ENCODE results near the gene TMEM132A.

Gene TMEM132A

DNA sequence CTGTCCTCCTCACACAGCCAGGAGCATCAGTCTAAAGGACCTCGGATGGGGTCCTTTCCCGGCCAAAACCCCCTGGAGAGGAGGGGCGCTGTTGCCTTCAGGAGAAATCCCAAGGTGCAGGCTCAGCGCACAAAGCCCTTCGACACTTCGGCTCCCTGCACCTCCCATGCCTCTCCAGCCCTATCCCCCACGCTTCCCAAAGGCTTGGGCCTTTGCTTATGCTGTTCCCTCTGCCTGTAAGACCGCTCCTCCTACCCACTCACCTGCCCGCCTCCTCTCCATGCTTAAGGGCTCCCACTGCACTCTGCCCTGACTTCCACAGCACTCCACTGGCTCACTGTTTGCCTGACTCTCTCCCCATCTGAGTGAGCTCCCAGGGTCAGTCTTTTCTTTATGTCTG lies 14.2 kb downstream of the TMEM132A start:
- DNase-seq = no peak

DNA sequence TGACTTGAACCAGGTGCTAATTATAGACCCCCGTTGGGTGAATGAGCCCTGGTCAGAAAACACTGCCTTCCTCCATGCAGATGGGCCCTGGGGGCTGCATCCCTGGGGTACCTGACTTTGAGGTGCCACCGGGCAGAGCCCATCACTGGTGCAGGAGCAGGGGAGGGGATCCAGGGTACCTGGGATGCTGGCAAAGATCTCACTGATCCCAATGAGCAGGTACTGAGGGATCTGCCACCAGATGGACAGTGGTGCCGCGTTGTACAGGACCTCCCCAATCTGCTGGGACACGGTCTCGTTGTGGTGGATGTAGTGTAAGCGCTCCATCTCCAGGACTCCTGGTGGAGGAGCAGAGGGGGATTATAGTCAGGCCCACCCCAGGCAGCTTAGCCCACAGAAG lies 15.0 kb downstream of the TMEM132A start:
- DNase-seq = no peak

- DNase-seq = no peak
Observed at GRCh38 chr11:60939855-60940254, 15.6 kb downstream of the TMEM132A start.

DNA sequence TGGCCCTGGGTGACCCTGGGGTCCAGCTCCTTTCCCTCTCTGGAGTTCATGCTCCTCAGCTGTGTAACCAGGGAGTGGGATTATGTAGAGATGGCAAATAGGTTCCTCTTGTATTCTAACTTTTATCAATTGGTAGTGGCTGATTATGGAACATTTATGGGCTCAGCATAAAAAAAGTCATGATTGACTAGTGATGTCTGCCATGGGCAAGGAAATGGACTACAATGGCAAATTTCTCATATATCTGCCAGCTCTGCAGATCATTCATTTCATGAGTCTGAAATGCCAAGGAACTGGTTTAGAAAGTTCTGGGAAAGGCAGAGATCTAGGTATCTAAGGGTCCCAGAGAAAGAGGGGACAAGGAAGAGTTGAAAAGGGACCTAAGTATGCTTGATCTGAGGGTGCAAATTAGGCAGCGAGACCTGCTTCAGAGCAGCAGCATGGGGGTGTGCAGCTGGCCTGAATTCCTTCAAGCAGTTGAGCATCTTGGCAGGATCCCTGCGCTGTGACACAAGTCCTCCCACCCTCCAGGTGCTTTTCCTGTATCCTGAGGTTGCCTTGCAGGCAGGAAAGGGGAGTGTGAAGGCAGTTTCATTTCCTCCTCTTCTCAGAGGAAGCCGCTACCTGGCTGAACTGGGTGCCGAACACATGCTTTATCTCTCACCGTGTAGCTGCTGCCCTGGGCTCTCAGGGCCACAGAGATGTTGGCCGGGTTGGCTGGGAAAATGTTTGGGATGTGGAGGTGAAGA lies 17.3 kb downstream of the TMEM132A start:
- DNase-seq = no peak

GRCh38 chr11:60942219-60942618 lies 18.0 kb downstream of the TMEM132A start:
- DNase-seq = no peak

DNA sequence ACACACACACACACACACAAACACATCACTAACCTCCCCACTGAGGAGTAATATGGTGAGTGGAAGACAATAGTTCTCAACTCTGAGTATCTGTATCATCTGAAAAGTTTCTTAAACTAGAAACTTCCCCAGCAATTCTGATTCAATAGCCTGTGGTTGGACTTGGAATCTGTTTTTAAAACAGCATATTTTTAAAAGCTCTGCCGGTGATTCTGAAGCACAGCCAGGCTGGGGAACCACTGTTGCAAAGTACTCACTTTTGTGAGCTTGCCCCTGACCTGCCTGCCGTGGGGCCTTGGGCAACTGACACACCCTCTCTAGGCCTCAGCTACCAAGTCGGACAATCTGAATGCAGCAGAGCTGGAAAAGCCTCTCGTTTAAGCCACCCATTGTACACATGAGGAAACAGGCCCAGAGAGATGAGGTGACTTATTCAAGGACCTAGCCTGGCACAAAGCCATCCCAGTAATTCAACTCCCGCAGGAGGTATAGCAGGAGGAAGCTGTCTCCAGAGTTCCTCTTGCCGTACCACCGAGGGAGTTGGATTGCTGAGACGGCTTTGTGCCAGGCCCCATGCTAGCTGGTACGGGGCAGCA lies 18.8 kb downstream of the TMEM132A start:
- DNase-seq = no peak

GRCh38 chr11:60944490-60945294 lies 20.4 kb downstream of the TMEM132A start:
- no peak for DNase-seq

GRCh38 chr11:60945295-60945667 lies 21.0 kb downstream of the TMEM132A start:
- no peak for DNase-seq

- DNase-seq = no peak
Observed at GRCh38 chr11:60946601-60947264, 22.5 kb downstream of the TMEM132A start.

DNA sequence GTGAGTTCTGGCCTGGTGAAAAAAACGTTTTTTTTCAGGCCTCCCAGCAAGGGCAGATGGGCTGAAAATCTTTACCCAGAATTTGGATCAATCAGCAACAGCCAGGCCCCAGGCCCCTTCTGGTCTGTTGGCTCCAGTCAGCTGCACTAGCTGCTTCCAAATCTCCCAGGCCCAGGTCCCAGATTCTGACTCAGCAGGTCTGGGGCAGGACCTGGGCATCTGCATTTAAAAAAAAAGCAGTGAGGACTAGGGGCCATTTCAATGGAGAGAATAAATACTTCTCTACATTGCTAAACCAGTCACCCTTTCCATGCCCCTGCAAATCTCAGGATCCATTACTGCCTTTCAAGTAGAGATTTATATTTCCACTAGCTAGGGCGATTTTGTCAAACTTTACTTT lies 23.4 kb downstream of the TMEM132A start:
- no peak for DNase-seq

DNA sequence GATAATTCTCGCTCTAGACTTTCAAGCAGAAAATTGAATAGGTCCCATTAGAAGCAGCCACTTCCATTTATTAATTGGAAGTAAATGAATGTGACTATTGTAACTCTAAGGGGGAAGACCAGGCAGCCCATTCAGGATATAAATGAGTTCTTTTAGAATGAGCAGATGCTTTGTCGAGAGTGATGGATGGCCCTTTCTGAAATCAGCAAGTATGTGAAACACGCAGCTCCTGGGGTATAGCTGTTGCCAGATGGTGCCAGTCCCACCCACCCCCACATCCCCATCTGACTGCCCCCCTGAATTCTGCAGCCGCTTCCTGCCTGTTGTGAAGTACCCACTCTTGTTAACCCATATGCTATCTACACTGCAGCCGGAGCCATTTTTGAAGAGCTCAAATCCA lies 24.0 kb downstream of the TMEM132A start:
- DNase-seq = no peak

DNA sequence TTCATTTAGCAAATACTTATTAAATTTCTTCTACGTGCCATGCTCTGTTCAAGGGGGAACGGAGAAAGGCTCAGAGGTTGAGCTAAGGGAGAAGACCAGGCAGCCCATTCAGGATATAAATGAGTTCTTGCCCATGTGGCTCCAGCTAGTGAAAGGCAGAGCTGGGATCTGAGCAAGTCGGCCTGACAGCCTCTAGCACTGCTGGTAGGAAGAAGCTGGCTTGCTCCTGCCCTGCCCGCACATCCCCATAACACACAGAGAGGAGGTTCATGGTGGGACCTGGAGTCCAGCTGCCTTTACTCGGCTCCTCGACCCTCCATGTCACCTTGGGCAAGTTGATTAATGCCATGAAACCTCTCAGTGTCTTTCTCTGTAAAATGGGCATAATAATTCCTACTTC lies 25.8 kb downstream of the TMEM132A start:
- no peak for DNase-seq

DNA sequence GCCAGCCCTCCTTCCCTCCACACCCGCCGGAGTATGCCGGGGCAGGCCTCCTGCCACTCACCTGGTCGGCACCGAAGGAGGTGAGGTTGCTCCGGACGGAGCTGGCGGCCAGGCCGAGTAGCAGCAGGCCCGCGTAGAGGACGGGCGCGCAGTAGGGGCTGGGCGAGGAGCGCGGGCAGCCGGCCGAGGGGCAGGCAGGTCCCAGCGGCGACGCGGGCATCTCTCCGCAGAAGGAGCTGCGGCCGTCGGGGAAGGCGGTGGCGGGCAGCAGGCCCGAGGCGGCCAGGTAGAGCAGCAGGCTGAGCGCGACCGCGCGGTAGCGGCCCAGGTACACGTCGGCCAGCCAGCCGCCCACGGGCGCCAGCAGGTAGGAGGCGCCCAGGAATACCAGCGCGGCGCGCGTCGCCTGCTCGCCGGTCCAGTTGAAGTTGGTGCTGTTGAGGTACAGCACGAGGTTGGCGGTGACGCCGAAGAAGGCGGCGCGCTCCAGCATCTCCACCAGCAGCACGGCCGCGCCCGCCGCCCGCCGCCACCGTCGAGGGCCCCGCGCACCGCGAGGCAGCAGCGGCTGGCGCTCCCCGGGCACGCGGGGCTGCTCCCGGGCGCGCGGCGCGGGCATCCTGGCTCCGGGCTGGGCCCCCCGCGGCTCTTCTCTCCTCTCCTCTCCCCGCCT lies 26.8 kb downstream of the TMEM132A start:
- DNase-seq = no peak

DNA sequence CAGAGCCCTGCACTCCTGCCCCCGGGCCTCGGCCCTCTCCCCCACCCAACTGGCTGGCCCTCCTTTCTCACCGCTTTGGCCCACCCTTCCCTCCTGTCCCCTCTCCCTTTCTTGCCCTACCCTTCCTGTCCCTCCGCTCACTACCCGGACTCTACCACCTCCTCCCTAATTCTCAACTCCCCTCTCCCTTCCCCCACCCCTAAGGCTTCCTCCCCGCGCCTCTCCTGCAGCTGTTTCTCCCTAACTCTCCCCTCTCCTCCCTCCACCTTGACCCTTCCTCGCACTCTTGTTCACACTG lies 27.3 kb downstream of the TMEM132A start:
- DNase-seq = no peak

DNA sequence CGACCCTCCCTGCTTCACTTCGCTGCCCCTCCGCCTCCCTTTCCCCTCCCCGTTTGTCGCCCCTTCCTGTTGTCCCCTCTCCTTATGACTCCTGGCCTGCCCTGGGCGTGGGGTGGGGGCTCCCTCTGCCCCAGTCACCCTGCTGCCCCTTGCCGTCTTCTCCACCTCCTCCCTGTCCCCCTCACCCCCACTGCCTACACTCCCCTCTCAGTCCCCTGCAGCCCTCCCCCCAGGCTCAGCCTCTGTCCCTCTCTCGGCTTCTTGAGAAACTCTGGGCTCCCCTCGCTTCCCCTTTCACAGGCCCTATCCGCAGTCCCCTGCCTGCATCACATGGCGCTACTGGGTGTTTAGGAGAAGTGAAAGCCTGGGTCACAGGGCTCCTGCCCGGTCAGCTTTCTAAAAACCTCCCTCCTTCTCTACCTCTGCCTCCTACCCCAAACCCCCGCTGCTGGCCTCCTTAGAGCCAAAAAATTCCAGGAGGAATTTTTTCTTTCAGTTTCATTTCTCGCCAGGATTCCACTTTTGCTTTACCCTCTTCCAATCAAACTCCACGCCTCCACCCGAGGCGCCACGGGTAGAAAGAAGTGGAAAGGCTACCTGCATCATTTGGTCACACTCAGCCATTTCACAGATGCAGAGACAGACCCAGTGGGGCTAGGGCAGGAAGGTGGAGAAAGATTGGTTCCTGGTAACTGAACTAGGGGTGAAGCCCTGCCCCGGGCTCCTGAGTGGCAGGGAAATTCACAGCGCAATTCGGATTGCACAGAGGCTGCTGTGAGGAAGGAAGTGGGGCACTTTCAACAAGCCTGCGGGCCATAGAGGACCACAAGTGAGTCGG lies 27.9 kb downstream of the TMEM132A start, which contains the start of gene SLC15A3:
TSS of gene SLC15A3 (minus strand) at position 273 of the 838 bp plus-strand sequence. CDS start 625 bp downstream, outside the sequence.
- no peak for DNase-seq

- DNase-seq = no peak
Observed at GRCh38 chr11:60952742-60953170, 28.5 kb downstream of the TMEM132A start.

DNA sequence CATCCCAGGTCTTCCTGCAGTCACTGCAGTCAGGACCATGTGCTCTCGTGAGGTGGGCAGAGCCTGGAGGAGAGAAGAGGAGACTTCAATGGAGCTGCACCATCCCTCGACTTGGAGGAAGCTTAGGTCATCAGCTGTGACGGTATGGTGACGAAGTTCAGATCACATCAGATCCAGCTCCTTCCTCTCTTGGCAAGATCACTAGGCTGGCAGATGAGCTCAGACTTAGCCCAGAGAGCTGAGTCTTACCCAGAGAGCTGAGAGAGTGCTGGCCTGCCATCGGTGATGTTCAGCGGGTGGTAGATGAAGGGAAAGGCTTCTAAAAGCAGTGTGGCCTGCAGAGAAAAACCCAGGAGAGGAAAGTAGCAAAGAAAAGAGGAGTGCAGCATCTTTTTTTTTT lies 29.5 kb downstream of the TMEM132A start:
- no peak for DNase-seq

DNA sequence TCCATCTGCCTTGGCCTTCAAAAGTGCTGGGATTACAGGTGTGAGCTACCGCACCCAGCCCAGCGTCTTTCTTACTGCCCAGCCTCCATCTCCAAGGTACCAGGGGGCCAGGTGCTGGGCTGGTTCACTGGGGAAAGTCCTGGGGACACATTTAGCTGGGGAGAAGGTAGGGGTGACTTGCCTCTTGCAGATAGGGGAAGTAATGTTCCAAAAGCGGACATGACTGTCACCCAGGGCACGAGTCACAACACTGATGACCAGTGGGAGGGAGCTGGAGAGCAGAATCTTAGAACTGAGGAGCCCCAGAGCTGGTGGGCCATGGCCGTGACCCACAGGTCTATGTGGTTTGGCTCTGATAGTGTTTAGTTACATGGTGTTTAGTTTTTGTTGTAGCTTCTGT lies 30.2 kb downstream of the TMEM132A start:
- DNase-seq = no peak

- DNase-seq = no peak
Observed at GRCh38 chr11:60955571-60955970, 31.3 kb downstream of the TMEM132A start.

GRCh38 chr11:60957188-60957587 lies 32.9 kb downstream of the TMEM132A start:
- DNase-seq = no peak

- no peak for DNase-seq
Observed at GRCh38 chr11:60959431-60959830, 35.2 kb downstream of the TMEM132A start.

GRCh38 chr11:60960405-60960804 lies 36.1 kb downstream of the TMEM132A start:
- DNase-seq = no peak

All from activated gamma-delta T cell (primary cell).